H9 (cell line): ENCODE measurements around the gene MSI2. TPM values are rescaled to one million over a fixed set of nuclear protein-coding genes. Genes with fewer than 3 reads are reported as not detected.

Experiments used
- DNase-seq: peaks from one replicate; pipeline ENCODE4 v3.0.0-alpha.2; 2017
- H2AFZ ChIP-seq: one replicate; pipeline ENCODE4 v1.6.1; 2013; ENCODE audit warnings: mild to moderate bottlenecking, low read length, control low read depth, moderate library complexity
- H2AK5ac ChIP-seq: 2 replicates; pipeline ENCODE4 v1.6.1; 2013; ENCODE audit warnings: low read length, control low read depth, mixed read lengths; ENCODE audit not compliant: insufficient read length
- H2BK120ac ChIP-seq: one replicate; pipeline ENCODE4 v1.6.1; 2013; ENCODE audit warnings: low read depth, mild to moderate bottlenecking, low read length, control low read depth, inconsistent platforms; ENCODE audit not compliant: poor library complexity, severe bottlenecking
- H2BK12ac ChIP-seq: 2 replicates; pipeline ENCODE4 v1.6.1; 2013; ENCODE audit warnings: low read length, control low read depth, mixed read lengths, low read depth; ENCODE audit not compliant: insufficient read length
- H2BK15ac ChIP-seq: 2 replicates; pipeline ENCODE4 v1.6.1; 2013; ENCODE audit warnings: low read depth, low read length, control low read depth
- H2BK20ac ChIP-seq: one replicate; pipeline ENCODE4 v1.6.1; 2013; ENCODE audit warnings: low read depth, mild to moderate bottlenecking, low read length, control low read depth, inconsistent platforms; ENCODE audit not compliant: poor library complexity, severe bottlenecking
- H2BK5ac ChIP-seq: 2 replicates; pipeline ENCODE4 v1.6.1; 2013; ENCODE audit warnings: low read length, control low read depth, mixed read lengths; ENCODE audit not compliant: insufficient read length
- H3K14ac ChIP-seq: 2 replicates; pipeline ENCODE4 v1.6.1; 2013; ENCODE audit warnings: low read length, control low read depth; ENCODE audit not compliant: insufficient read depth
- H3K18ac ChIP-seq: 2 replicates; pipeline ENCODE4 v1.6.1; 2013; ENCODE audit warnings: low read depth, mild to moderate bottlenecking, mixed read lengths, low read length, control low read depth; ENCODE audit not compliant: insufficient read length
- H3K23ac ChIP-seq: 2 replicates; pipeline ENCODE4 v1.6.1; 2013; ENCODE audit warnings: low read length, control low read depth, mixed read lengths, low read depth; ENCODE audit not compliant: insufficient read length
- H3K23me2 ChIP-seq: 2 replicates; pipeline ENCODE4 v1.6.1; 2013; ENCODE audit warnings: low read depth, mild to moderate bottlenecking, mixed read lengths, low read length, control low read depth; ENCODE audit not compliant: insufficient read length, poor library complexity, severe bottlenecking
- H3K27ac ChIP-seq: 2 replicates; pipeline ENCODE4 v1.5.1; 2013; ENCODE audit warnings: low read length, control low read depth, mixed read lengths, low read depth; ENCODE audit not compliant: insufficient read length
- H3K27me3 ChIP-seq: 2 replicates; pipeline ENCODE4 v1.6.1; 2013; ENCODE audit warnings: low read length, control low read depth, inconsistent platforms; ENCODE audit not compliant: insufficient read depth
- H3K4ac ChIP-seq: 2 replicates; pipeline ENCODE4 v1.6.1; 2013; ENCODE audit warnings: low read depth, mild to moderate bottlenecking, control low read depth, inconsistent platforms, low read length, moderate library complexity
- H3K4me1 ChIP-seq: 2 replicates; pipeline ENCODE4 v1.6.1; 2013; ENCODE audit warnings: low read length, control low read depth, inconsistent platforms; ENCODE audit not compliant: insufficient read depth
- H3K4me2 ChIP-seq: 2 replicates; pipeline ENCODE4 v1.6.1; 2013; ENCODE audit warnings: low read length, control low read depth, mixed read lengths; ENCODE audit not compliant: insufficient read length, insufficient read depth
- H3K56ac ChIP-seq: 2 replicates; pipeline ENCODE4 v1.6.1; 2013; ENCODE audit warnings: low read depth, mild to moderate bottlenecking, mixed read lengths, low read length, control low read depth; ENCODE audit not compliant: insufficient read length
- H3K79me1 ChIP-seq: 2 replicates; pipeline ENCODE4 v1.6.1; 2013; ENCODE audit warnings: low read depth, mild to moderate bottlenecking, moderate library complexity, low read length, control low read depth, inconsistent platforms; ENCODE audit not compliant: insufficient read depth, poor library complexity, severe bottlenecking
- H3K79me2 ChIP-seq: 2 replicates; pipeline ENCODE4 v1.6.1; 2013; ENCODE audit warnings: low read length, control low read depth, inconsistent platforms; ENCODE audit not compliant: insufficient read depth
- H3K9ac ChIP-seq: 2 replicates; pipeline ENCODE4 v1.6.1; 2013; ENCODE audit warnings: low read length, control low read depth, mixed read lengths; ENCODE audit not compliant: insufficient read length; ENCODE audit errors: extremely low read depth
- H3K9me3 ChIP-seq: one replicate; pipeline ENCODE4 v1.6.1; 2013; ENCODE audit warnings: low read depth, low read length, inconsistent platforms; ENCODE audit not compliant: control insufficient read depth
- H3T11ph ChIP-seq: one replicate; pipeline ENCODE4 v1.6.1; 2013; ENCODE audit warnings: mild to moderate bottlenecking, low read length, control low read depth, inconsistent platforms
- H4K20me1 ChIP-seq: one replicate; pipeline ENCODE4 v1.6.1; 2013; ENCODE audit not compliant: control insufficient read depth, insufficient read length, insufficient read depth
- H4K5ac ChIP-seq: 2 replicates; pipeline ENCODE4 v1.6.1; 2013; ENCODE audit warnings: low read depth, mild to moderate bottlenecking, mixed read lengths, low read length, control low read depth; ENCODE audit not compliant: insufficient read length
- H4K8ac ChIP-seq: replicated peaks from 2 replicates; pipeline ENCODE4 v1.6.1; 2013; ENCODE audit warnings: low read length, control low read depth, mixed read lengths, low read depth; ENCODE audit not compliant: insufficient read length
- H4K91ac ChIP-seq: 2 replicates; pipeline ENCODE4 v1.6.1; 2013; ENCODE audit warnings: low read depth, mild to moderate bottlenecking, moderate library complexity, mixed read lengths, low read length, control low read depth; ENCODE audit not compliant: insufficient read length
- H3K27ac Mint-ChIP-seq, 3 experiments: 2 replicates in 2 of 3; 3 replicates in 1 of 3; pipeline ENCODE4 v1.8.0; 2020 to 2021; ENCODE audit warnings: mixed read lengths in 3 of 3, mild to moderate bottlenecking in 1 of 3, moderate library complexity in 1 of 3
- H3K27me3 Mint-ChIP-seq: 2 replicates; pipeline ENCODE4 v1.8.0; 2021; ENCODE audit warnings: low read depth, mild to moderate bottlenecking, moderate library complexity, mixed read lengths
- H3K36me3 Mint-ChIP-seq, 3 experiments: 2 replicates in 2 of 3; 3 replicates in 1 of 3; pipeline ENCODE4 v1.8.0; 2020 to 2021; ENCODE audit warnings: low read depth in 3 of 3, mixed read lengths in 3 of 3; ENCODE audit not compliant: insufficient read depth in 1 of 3
- H3K4me1 Mint-ChIP-seq, 2 experiments: 2 replicates each; pipeline ENCODE4 v1.8.0; 2020; ENCODE audit warnings: mixed read lengths in 2 of 2
- H3K4me3 Mint-ChIP-seq, 2 experiments: 2 replicates in 1 of 2; 3 replicates in 1 of 2; pipeline ENCODE4 v1.8.0; 2020 to 2021; ENCODE audit warnings: mild to moderate bottlenecking in 2 of 2, mixed read lengths in 2 of 2, moderate library complexity in 1 of 2
- H3K9me3 Mint-ChIP-seq, 2 experiments: 2 replicates in 1 of 2; 3 replicates in 1 of 2; pipeline ENCODE4 v1.8.0; 2020; ENCODE audit warnings: mild to moderate bottlenecking in 2 of 2, mixed read lengths in 2 of 2, moderate library complexity in 1 of 2
- CTCF ChIP-seq: fragments of 200-600 bp; sonication (generic); conservative IDR thresholded peaks from 3 replicates; pipeline ENCODE4 v1.8.0; 2021; ENCODE audit warnings: antibody characterized with exemption, mild to moderate bottlenecking
- WGBS: extraction: QIAGEN DNeasy Blood & Tissue Kit; methylation state at CpG from one replicate; pipeline ENCODE4 v1.1.7; 2013; ENCODE audit warnings: missing lambda C conversion rate, low lambda C conversion rate, mixed read lengths; ENCODE audit not compliant: insufficient read length; ENCODE audit errors: extremely low coverage; 5-methylcytosine and 5-hydroxymethylcytosine counted together
- total RNA-seq: library from RNA; stranded (reverse); gene quantifications from 2 replicates; pipeline ENCODE4 v1.2.1, GENCODE V29; 2021

The MSI2 gene
- total RNA-seq, 1 experiment from 2014 or later = 98.5 TPM

GRCh38 chr17:57577751-57578607 is 321.7 kb downstream of the MSI2 start:
- Histone ChIP-seq H2BK12ac (no peak overlapping the region), H3K14ac (no peak overlapping the region), H3K79me2 (no peaks in the 10 kb centered on the region), H2AFZ (no peak overlapping the region), H3K23me2 (no peaks in the 10 kb centered on the region), H2AK5ac (no peak overlapping the region), H3K23ac (no peak overlapping the region), H3K9me3 (no peaks in the 10 kb centered on the region), H4K91ac (no peak overlapping the region), H3K56ac (no peak overlapping the region), H3K4ac (no peak overlapping the region), H2BK20ac (no peak overlapping the region), H4K5ac (no peak overlapping the region), H3K79me1 (no peaks in the 10 kb centered on the region), H3K9ac (no peak overlapping the region), H4K20me1 (no peaks in the 10 kb centered on the region), H2BK15ac (no peak overlapping the region), H3K27me3 (no peaks in the 10 kb centered on the region), H3K4me2 (peak overlapping the region; percentile 6), H3K27ac (no peak overlapping the region), H3T11ph (no peak overlapping the region), H2BK120ac (no peak overlapping the region), H2BK5ac (no peak overlapping the region), H3K18ac (no peak overlapping the region), H4K8ac (no peak overlapping the region), H3K4me1 (peaks cover 2% of the 10 kb centered on the region; the same call in 1 of the 2 replicates)
- peak overlapping the region; percentile 77 to 93 (median 91) for H3K27ac Mint-ChIP-seq
- no peak for TF ChIP-seq CTCF
- WGBS = no CpG with 5 or more reads among the region's 17 CpGs
- no peaks in the 10 kb centered on the region for H3K36me3 Mint-ChIP-seq
- peak overlapping the region in 1 of 2 experiments; percentile 43; a peak in 2 of 5 replicates for H3K4me3 Mint-ChIP-seq
- peaks cover 24 to 44% of the 10 kb centered on the region in 2 experiments for H3K4me1 Mint-ChIP-seq
- no peaks in the 10 kb centered on the region for H3K27me3 Mint-ChIP-seq
- H3K9me3 Mint-ChIP-seq = no peaks in the 10 kb centered on the region
- DNase-seq = no peak
